Mesendoderm (in vitro differentiated cells): Measurements from ENCODE around the gene NCAPH2.

ENCODE experiments used
- DNase-seq: peaks from one replicate; pipeline ENCODE4 v3.0.0; 2013
- H2AK5ac ChIP-seq: 2 replicates; pipeline ENCODE4 v1.6.1; 2013; ENCODE audit warnings: low read length, inconsistent platforms
- H2BK120ac ChIP-seq: 2 replicates; pipeline ENCODE4 v1.6.1; 2013; ENCODE audit warnings: low read depth, mild to moderate bottlenecking, low read length, moderate library complexity, mixed read lengths
- H2BK15ac ChIP-seq: replicated peaks from 2 replicates; pipeline ENCODE4 v1.6.1; 2013; ENCODE audit warnings: low read depth, mild to moderate bottlenecking, moderate library complexity
- H2BK5ac ChIP-seq: 2 replicates; pipeline ENCODE4 v1.6.1; 2013; ENCODE audit warnings: low read length, inconsistent platforms
- H3K18ac ChIP-seq: 2 replicates; pipeline ENCODE4 v1.6.1; 2013; ENCODE audit warnings: mild to moderate bottlenecking, low read length, mixed read lengths
- H3K23ac ChIP-seq: one replicate; pipeline ENCODE4 v1.6.1; 2013; ENCODE audit warnings: low read length
- H3K27ac ChIP-seq: 2 replicates; pipeline ENCODE4 v1.5.1; 2013; ENCODE audit warnings: low read depth, mild to moderate bottlenecking, inconsistent platforms, low read length, moderate library complexity
- H3K27me3 ChIP-seq: 2 replicates; pipeline ENCODE4 v1.6.1; 2013; ENCODE audit warnings: low read length, control low read depth, mild to moderate bottlenecking, inconsistent platforms; ENCODE audit not compliant: insufficient read depth, poor library complexity
- H3K36me3 ChIP-seq: 2 replicates; pipeline ENCODE4 v1.6.1; 2013; ENCODE audit warnings: low read length, inconsistent platforms; ENCODE audit not compliant: control insufficient read depth, insufficient read depth
- H3K4ac ChIP-seq: one replicate; pipeline ENCODE4 v1.6.1; 2013; ENCODE audit warnings: low read depth, mild to moderate bottlenecking, low read length, moderate library complexity
- H3K4me1 ChIP-seq: 2 replicates; pipeline ENCODE4 v1.6.1; 2013; ENCODE audit warnings: low read depth, low read length, inconsistent platforms; ENCODE audit not compliant: control insufficient read depth
- H3K4me2 ChIP-seq: 2 replicates; pipeline ENCODE4 v1.6.1; 2013; ENCODE audit warnings: low read length
- H3K4me3 ChIP-seq: 2 replicates; pipeline ENCODE4 v1.5.1; 2013; ENCODE audit warnings: mild to moderate bottlenecking, low read length
- H3K56ac ChIP-seq: one replicate; pipeline ENCODE4 v1.6.1; 2013; ENCODE audit warnings: low read length
- H3K79me1 ChIP-seq: 2 replicates; pipeline ENCODE4 v1.6.1; 2013; ENCODE audit warnings: low read length, inconsistent platforms
- H3K79me2 ChIP-seq: 2 replicates; pipeline ENCODE4 v1.6.1; 2013; ENCODE audit warnings: mild to moderate bottlenecking, low read length; ENCODE audit not compliant: control insufficient read depth, insufficient read depth
- H3K9ac ChIP-seq: 2 replicates; pipeline ENCODE4 v1.6.1; 2013; ENCODE audit warnings: low read length, inconsistent platforms
- H4K5ac ChIP-seq: one replicate; pipeline ENCODE4 v1.6.1; 2013; ENCODE audit warnings: low read length
- H4K8ac ChIP-seq: one replicate; pipeline ENCODE4 v1.6.1; 2013; ENCODE audit warnings: low read depth, mild to moderate bottlenecking, control low read depth, low read length, moderate library complexity
- WGBS: extraction: QIAGEN DNeasy Blood & Tissue Kit; methylation state at CpG from one replicate; pipeline ENCODE4 v1.1.7; 2013; ENCODE audit warnings: low lambda C conversion rate, missing lambda C conversion rate; ENCODE audit not compliant: insufficient coverage; ENCODE audit errors: extremely low coverage; 5-methylcytosine and 5-hydroxymethylcytosine counted together

NCAPH2 gene

GRCh38 chr22:50482107-50483074 lies 25.6 kb upstream of the NCAPH2 start:
- no peak overlapping the region for H4K8ac ChIP-seq
- no peaks in the 10 kb centered on the region for H3K79me1 ChIP-seq
- H2BK15ac ChIP-seq = no peak overlapping the region
- no peak overlapping the region for H4K5ac ChIP-seq
- no peak overlapping the region for H2BK5ac ChIP-seq
- no peaks in the 10 kb centered on the region for H3K27me3 ChIP-seq
- H3K56ac ChIP-seq = peak overlapping the region; percentile 91
- H2AK5ac ChIP-seq = no peak overlapping the region
- H3K4ac ChIP-seq = peak overlapping the region; percentile 56
- peak overlapping the region; percentile 97 for H3K23ac ChIP-seq
- H3K4me2 ChIP-seq = peak overlapping the region; percentile 57
- H3K79me2 ChIP-seq = no peaks in the 10 kb centered on the region
- no peak overlapping the region for H2BK120ac ChIP-seq
- H3K4me3 ChIP-seq = peak overlapping the region; percentile 4
- no CpG with 5 or more reads among the region's 35 CpGs for WGBS
- H3K18ac ChIP-seq = peak overlapping the region; percentile 78
- no peak overlapping the region for H3K27ac ChIP-seq
- H3K36me3 ChIP-seq = no peaks in the 10 kb centered on the region
- peak overlapping the region; percentile 82 for H3K9ac ChIP-seq
- DNase-seq = no peak
- H3K4me1 ChIP-seq = no peaks in the 10 kb centered on the region

- WGBS = no CpG with 5 or more reads among the region's 10 CpGs
- H3K27me3 ChIP-seq = no peaks in the 10 kb centered on the region
These were observed 24.9 kb upstream of the NCAPH2 start for GRCh38 chr22:50483106-50483505.

DNA sequence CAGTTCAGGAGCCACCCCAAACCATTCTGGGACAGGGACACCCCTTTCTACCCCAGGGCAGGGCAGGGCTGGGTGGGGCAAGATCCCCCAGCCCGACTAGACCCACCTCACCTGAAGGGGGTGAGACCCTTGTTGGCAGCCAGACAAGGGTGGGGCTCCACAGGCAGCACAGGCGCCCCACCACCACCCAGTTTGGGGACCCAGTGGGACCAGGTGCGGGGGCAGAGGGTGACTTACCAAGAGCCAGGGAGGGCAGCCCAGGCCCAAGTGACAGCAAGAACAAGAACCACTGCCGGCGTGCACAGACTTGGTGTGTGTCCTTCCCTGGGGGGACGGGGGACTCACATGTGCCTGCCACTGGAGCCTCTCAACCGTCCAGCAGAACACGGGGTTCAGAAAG lies 24.5 kb upstream of the NCAPH2 start:
- no CpG with 5 or more reads among the region's 8 CpGs for WGBS
- no peaks in the 10 kb centered on the region for H3K79me2 ChIP-seq
- no peak overlapping the region for H2AK5ac ChIP-seq
- H3K36me3 ChIP-seq = no peaks in the 10 kb centered on the region
- no peak overlapping the region for H4K8ac ChIP-seq
- H2BK5ac ChIP-seq = no peak overlapping the region
- H2BK15ac ChIP-seq = no peak overlapping the region
- H3K18ac ChIP-seq = no peak overlapping the region
- H3K27ac ChIP-seq = no peak overlapping the region
- no peaks in the 10 kb centered on the region for H3K79me1 ChIP-seq
- no peaks in the 10 kb centered on the region for H3K4me1 ChIP-seq
- no peak overlapping the region for H3K9ac ChIP-seq
- no peak overlapping the region for H3K23ac ChIP-seq
- no peak overlapping the region for H3K4ac ChIP-seq
- no peak overlapping the region for H3K56ac ChIP-seq
- no peak overlapping the region for H4K5ac ChIP-seq
- no peak overlapping the region for H3K4me3 ChIP-seq
- no peak overlapping the region for H2BK120ac ChIP-seq
- no peaks in the 10 kb centered on the region for H3K27me3 ChIP-seq
- no peak for DNase-seq
- no peak overlapping the region for H3K4me2 ChIP-seq

More at GRCh38 chr22:50483106-50483505, 24.9 kb upstream of the NCAPH2 start:
- Histone ChIP-seq H3K56ac (peak overlapping the region; percentile 10), H3K4ac (no peak overlapping the region), H3K23ac (no peak overlapping the region), H3K4me2 (no peak overlapping the region), H3K36me3 (no peaks in the 10 kb centered on the region), H3K27ac (no peak overlapping the region), H2BK5ac (no peak overlapping the region), H3K79me2 (no peaks in the 10 kb centered on the region), H2AK5ac (no peak overlapping the region), H3K18ac (no peak overlapping the region), H3K9ac (no peak overlapping the region), H4K5ac (no peak overlapping the region), H3K4me3 (no peak overlapping the region), H2BK15ac (no peak overlapping the region), H4K8ac (no peak overlapping the region), H3K4me1 (no peaks in the 10 kb centered on the region), H2BK120ac (no peak overlapping the region), H3K79me1 (no peaks in the 10 kb centered on the region)
- no peak for DNase-seq

- Histone ChIP-seq H3K79me2 (no peaks in the 10 kb centered on the region), H3K18ac (no peak overlapping the region), H3K23ac (no peak overlapping the region), H3K27me3 (no peaks in the 10 kb centered on the region), H3K4ac (no peak overlapping the region), H3K4me1 (no peaks in the 10 kb centered on the region), H3K56ac (no peak overlapping the region), H4K5ac (no peak overlapping the region), H2AK5ac (no peak overlapping the region), H3K4me3 (no peak overlapping the region), H2BK120ac (no peak overlapping the region), H2BK5ac (no peak overlapping the region), H3K79me1 (no peaks in the 10 kb centered on the region), H3K27ac (no peak overlapping the region), H3K36me3 (no peaks in the 10 kb centered on the region), H3K4me2 (no peak overlapping the region), H2BK15ac (no peak overlapping the region), H3K9ac (no peak overlapping the region), H4K8ac (no peak overlapping the region)
- no peak for DNase-seq
- no CpG with 5 or more reads among the region's 31 CpGs for WGBS
These were observed 23.8 kb upstream of the NCAPH2 start for GRCh38 chr22:50483977-50484853.

DNA sequence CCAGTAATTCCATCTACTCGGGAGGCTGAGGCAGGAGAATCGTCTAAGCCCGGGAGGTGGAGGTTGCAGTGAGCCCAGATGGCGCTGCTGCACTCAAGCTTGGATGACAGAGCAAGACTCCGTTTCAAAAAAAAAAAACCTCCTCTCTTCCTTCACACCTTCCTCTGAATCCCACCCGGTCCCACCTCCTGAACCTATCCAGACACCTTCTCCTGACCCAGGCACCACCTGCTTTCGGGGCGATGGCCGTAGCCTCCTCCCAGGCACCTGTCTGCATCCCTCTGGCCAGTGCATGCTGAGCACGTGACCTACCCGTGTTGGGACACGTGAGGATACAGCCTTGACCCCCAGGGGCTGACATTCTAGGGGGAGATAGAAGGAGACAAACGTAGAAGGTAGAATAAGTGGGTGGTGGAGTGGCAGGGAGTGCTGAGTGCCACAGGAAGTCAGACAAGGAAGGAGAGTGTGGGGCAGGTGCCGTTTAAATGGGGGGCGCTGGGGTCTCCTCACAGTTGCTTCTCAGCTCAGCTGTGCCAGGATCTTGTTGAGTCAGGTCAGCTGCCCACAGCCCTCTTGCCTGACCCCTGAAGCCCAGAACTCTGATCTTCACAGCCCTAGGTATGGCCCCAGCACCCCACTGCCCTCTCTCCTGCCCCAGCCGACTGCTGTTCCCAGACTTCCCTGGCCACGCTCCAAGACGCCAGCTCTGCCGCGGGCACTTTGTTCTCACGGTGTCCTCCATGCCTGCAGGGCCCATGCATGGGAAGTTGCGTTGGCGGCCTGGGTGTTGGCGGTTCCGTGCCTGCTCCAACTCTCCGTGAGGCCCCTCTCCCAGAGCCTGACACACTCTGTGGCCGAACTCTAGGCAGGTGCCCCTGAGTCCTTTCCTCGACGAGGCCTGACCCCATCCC lies 22.5 kb upstream of the NCAPH2 start:
- Histone ChIP-seq H4K5ac (no peak overlapping the region), H3K4ac (no peak overlapping the region), H3K79me1 (no peaks in the 10 kb centered on the region), H2BK15ac (no peak overlapping the region), H3K56ac (peak overlapping the region; percentile 34), H3K4me2 (no peak overlapping the region), H3K27ac (no peak overlapping the region), H3K18ac (no peak overlapping the region), H3K4me1 (no peaks in the 10 kb centered on the region), H3K9ac (no peak overlapping the region), H3K4me3 (no peak overlapping the region), H2BK5ac (no peak overlapping the region), H2BK120ac (no peak overlapping the region), H3K27me3 (no peaks in the 10 kb centered on the region), H3K23ac (no peak overlapping the region), H3K36me3 (no peaks in the 10 kb centered on the region), H2AK5ac (no peak overlapping the region), H3K79me2 (no peaks in the 10 kb centered on the region), H4K8ac (no peak overlapping the region)
- no peak for DNase-seq
- no CpG with 5 or more reads among the region's 29 CpGs for WGBS
